Left hindlimb (tissue), 1 donor: ENCODE data around the gene TMEM132C.
"Not testable (repeated sequence)": the region's sequence is repeated elsewhere in the genome, so short reads cannot be mapped to it uniquely, and the experiment has no call there.

Experiments used
- DNase-seq: peaks from one replicate; pipeline ENCODE4 v3.0.0-alpha.2; 2018

TMEM132C gene

DNA sequence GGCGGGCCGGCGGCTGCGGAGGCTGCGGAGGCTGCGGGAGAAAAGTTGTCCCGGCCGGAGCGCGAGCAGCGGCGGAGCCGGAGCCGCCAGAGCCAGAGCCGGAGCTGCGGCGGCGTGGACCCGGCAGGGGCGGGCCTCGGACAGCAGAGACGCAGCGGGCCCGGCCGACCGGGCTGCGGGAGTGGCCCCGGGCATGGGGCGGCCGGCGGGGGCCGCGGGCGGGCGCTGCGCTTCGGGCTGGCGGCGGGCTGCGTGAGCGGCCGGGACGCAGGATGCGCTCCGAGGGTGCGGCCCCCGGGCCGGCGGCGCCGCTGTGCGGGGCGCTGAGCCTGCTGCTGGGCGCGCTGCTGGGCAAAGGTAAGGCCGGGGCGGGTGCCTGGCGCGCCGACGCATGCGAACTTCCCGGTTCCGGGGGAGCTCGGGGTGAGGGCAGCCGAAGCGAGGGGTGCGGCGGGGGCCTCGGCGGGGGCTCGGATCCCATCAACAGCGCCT is at the start of gene TMEM132C:
Gene TMEM132C, plus strand, starts transcription at position 40 of the 492 bp plus-strand sequence. Its CDS starts 233 bp downstream, at position 273.
- no peak for DNase-seq

DNA sequence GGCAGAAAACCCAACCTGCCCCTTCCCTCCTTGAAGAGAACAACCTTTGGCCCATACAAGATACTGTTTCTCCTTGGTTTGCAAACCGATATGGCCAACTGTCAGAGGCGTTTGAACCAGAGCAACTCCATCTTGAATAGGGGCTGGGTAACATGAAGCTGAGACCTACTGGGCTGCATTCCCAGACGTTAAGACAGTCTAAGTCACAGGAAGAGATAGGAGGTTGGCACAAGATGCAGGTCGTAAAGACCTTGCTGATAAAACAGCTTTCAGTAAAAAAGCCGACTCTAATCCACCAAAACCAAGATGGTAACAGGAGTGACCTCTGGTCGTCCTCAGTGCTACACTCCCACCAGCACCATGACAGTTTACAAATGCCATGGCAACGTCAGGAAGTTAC is 42.7 kb upstream of the TMEM132C start:
- DNase-seq: no peak

DNA sequence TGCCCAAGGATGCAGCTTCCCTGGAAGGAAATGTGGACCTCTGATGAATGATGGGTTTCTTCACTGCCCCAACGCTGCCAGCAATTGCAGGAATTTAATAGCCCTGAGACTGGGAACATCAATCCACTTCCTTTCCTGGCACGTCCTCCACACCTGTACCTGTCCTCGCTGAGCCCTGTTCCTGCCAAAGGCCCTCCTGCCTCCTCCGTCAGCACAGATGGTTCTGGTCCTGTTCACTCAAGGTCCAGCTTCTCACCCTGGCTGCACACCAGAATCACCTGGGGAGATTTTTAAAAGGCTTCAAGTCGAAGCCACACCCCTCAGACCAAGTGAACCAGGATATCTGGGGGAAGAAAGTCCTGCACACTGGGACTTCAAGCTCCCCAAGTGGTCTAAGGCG is 38.4 kb upstream of the TMEM132C start:
- no peak for DNase-seq

DNA sequence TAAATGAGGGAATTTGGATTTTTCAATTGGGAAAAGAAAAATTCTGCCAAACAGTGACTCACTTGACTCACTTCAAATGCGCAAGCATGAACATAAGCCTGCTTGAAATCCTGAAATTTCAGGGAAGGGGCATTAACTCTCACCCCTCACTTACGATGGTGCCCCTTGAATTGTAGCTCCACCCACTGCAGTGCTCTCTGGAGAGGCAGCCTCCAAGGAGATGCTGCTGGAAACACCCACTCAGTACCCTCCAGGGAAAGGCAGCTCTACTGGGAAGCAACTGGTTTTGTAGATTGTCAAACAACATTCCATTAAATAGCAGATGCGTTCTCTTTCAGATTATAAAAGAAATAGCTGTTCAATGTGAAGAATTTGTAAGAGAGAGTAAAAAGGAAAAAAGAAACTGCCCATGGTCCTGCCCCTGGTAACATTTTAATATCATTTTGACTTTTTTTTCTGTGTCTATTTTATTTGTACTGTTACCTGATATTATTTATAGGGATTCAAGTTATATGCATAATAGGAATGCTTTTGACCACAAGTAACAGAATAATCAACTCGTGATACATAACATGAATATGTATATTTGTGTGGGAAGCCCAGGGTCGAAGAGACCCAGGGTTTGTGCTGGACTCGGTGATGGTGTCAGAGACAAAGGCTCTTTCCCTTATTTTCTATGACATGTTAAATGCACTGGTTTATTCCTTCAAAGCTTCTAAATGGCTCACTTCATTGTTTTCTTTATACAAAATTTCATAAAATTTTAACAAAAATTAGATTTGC is 31.1 kb upstream of the TMEM132C start:
- DNase-seq: no peak

DNA sequence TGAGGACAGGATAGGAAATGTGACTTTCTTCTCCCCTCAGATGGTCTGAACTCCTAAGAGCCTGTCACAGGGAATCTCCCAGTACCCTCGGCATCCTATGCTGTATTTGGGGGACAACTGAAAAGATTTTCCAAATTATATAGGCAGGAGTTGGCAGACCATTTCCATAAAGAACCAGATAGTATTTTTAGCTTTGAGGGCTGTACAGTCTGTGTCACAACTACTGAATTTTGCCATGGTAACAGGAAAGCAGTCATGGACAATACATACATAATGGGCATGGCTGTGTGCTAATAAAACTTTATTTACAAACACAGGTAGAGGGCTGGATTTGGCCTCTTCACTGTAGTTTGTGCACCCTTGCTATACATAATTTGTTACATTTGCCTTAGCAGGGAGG is 30.4 kb upstream of the TMEM132C start:
- no peak for DNase-seq

DNA sequence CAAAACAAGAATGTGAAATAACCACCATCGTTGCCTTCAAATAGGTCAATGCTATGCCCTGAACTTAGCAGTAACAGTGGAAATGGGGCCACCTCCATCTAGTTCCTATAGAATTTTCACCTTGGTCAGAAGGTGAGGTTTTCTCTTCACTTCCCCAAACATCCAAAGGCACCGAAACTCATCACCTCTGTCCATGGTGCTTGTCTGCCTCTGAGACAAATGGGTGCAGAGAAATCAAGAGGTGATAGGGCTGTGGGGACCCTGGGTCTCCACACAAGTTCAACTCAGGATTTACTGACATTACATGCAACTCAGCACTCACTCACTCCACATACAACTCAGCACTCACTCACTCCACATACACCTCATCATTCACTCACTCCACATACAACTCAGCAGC is 26.2 kb upstream of the TMEM132C start:
- DNase-seq: no peak

DNA sequence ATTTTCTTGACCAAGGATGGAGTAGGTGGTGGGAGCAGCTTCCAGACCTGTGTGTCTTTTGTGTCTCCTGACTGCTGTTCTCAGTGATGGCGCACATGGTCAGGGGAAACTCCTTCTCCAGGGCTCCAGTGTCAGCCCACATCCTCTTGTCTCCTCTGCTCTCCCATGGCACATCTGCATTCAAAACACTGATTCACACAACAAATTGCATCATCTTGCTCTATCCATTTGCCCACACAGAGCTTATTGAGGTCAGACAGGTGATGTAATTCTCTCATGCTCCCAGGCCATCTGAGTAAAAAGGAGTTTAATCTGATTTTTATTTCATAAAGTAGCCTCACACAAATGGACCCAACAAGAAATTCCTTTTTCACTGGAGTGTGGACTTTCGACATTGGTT is 21.8 kb upstream of the TMEM132C start:
- no peak for DNase-seq

DNA sequence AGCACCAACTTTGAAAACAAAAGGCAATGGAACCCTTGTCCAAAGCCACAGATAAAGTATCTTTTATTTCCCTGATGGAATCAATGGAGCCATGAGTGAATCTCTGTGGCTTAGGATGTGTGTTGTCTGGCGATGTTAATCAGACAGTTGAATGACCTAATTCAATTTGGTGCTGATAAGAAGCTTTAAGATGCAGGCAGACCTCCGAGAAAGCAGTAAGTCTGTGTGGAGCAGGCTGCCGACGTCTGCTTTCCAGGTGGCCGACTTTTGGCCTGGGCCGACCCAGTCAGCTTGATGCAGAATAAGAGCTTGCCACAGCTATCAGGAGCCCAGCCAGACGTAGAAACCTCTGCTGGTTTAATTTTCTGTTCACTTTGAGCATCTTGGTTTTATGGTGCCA is 21.1 kb upstream of the TMEM132C start:
- no peak for DNase-seq

DNA sequence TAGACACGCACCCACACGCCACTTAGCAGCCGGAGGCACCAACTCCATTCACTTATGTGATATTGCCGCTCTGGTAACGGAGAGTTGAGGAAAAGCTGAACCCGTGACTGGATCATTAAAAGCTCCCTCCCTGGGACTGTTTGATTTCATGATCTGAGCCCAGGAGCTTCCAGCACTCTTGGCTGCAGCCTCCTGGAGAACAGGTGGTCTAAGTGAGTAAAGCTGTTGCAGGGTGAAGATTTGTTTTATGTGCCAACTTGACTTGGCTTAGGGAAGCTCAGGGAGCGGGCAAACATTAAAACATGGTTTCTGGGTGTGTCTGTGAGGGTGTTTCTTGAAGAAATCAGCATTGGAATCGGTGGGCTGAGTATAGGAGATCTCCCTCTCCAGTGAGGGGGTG is 16.9 kb upstream of the TMEM132C start:
- no peak for DNase-seq

DNA sequence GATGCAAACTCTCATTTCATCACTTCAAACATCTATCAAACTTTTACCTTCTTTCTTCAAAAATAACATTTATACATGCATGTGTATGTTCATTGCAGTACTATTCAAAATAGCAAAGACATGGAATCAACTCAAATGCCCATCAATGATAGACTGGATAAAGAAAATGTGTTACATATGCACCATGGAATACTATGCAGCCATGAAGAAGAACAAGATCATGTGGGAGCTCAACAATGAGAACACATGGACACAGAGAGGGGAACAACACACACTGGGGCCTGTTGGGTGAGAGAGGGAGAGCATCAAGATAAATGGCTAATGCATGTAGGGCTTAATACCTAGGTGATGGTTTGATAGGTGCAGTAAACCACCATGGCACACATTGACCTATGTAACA is 13.1 kb upstream of the TMEM132C start:
- not testable (repeated sequence) for DNase-seq

DNA sequence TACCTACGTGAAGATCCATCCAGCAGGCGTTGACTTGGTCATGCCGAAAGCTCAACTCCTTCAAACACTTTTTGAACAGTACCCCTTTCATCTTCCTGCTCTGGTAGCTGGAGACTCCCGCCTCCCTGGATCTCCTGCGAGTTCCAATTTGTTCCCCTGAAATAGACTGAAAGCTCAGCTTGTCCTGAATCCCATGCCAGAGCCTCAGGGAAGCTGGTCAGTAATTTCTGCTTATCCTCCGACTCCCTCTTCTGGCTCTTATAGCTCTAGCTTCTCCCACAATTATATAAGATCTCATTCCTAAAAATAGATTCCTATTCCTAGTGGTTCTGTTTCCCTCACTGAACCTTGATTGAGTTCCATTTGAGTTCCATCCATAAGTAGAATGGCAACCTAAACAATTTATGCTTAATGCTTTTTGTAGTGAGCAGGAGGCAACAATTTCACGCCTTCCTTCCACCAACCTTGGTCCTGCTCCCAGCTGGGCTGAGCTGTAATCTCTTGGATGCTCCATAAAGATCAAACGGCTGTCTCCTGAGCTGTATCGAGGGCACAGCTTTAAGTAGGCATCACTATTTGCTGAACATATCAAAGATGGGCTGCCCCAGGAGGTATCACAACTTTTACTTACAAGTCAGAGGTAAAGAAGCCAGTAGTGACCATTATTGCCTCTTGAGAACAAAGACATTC is 8.0 kb upstream of the TMEM132C start:
- DNase-seq: no peak

DNA sequence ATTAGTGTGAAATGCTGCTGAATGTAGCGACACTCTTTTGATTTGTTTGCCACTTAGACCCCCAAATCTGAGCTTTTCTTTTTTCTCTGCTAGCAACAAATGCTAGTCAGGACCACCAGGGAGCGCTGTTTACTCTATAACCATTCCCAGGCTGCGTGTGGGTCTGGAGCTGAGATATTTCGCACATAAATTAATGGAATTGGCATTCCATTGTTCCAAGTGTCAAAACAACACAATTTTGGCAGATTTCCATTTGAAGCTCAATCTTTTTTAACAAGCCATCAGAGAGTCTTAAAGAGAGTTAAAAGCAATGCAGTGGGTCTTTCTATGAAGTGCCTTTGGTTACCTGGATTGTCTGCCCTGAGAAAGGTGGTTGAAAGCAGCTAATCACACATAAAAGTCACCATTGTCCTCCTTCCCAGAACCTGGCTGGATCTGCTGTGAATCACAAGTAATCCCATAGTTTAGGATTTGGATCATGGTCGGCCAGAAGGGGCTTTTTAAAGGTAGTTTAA is 7.4 kb upstream of the TMEM132C start:
- DNase-seq: peak; percentile 40

DNA sequence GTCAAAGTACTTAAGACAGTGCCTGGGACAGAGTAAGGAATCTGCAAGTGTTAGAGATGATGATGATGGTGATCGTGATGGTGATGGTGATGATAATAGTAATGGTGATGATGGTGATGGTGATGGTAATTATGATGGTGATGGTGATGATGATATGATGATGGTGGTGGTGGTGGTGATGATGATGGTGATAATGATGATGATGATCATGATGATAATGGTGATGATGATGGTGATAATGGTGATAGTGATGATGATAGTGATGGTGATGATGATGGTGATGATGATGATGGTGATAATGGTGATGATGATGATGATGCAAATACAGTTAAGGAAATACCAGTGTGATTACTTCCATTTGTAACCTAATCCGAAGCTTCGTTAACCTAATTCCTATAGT is 5.2 kb upstream of the TMEM132C start:
- DNase-seq: no peak

DNA sequence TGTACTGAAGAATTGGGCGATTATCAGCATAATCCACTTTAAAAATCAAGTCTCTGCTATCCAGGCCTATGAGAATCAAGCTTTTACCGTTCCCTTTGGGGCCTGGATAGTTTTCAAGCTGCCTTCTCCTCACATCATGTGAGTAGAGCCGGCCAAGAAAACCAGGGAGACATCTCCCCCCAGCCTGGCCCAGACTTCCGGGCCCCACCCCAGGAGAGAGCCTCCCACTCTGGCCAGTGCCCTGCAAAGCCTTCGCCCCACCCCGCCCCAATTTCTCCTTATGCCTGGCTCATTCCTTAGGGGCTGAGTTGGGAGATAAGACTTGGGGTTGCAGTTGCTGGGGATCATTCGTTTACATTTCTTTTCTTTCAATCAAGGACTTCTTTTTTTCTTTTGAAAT is 1.4 kb upstream of the TMEM132C start:
- no peak for DNase-seq

DNA sequence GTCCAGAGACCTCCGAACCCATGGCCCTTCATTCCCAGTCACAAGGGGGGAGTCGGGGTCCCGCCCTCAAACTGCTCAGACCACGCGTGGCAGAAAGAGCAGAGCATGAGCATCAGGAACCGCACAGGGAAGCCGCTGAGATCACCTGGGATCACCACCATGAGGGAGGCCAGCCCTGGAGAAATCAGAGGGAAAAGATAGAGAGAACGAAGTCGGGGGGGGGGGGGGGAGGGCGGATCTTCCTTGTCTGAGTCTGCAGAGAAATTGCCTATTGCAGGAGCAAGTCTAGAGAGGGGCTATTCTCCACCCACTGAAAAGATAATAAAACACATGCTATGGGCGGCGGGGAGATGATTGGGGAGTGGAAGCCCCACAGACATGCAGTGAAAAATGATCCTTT is 884 bp upstream of the TMEM132C start:
- DNase-seq: no peak

DNA sequence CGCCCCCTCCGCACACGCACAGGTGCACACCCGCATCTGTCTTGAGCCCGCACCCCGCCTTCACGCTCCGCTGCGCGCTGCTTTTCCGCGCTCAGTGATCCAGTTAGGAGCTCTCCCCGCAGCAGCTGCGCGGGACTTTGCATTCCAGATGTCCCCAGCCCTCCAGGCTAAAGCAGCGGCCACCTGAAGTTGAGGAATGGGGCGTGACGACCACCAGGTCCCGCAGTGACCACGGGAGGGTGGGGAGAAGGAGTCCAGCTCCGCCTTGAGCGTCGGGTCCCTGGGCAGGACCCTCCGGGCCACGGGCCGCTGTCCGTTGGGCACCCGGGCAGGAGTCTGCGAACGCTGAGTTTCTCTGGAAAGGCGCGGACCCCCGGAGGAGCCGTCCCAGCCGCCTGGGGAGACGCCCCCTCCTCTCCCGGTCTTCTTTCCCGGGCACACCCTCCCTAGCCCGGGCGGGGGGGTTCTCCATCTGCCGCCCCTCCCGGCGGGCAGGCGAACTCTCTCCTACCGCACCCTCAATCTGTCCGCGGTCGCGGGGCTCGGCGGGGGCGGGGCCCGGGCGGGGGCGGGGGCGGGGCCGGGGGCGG is 334 bp upstream of the TMEM132C start:
- DNase-seq: peak; percentile 41

DNA sequence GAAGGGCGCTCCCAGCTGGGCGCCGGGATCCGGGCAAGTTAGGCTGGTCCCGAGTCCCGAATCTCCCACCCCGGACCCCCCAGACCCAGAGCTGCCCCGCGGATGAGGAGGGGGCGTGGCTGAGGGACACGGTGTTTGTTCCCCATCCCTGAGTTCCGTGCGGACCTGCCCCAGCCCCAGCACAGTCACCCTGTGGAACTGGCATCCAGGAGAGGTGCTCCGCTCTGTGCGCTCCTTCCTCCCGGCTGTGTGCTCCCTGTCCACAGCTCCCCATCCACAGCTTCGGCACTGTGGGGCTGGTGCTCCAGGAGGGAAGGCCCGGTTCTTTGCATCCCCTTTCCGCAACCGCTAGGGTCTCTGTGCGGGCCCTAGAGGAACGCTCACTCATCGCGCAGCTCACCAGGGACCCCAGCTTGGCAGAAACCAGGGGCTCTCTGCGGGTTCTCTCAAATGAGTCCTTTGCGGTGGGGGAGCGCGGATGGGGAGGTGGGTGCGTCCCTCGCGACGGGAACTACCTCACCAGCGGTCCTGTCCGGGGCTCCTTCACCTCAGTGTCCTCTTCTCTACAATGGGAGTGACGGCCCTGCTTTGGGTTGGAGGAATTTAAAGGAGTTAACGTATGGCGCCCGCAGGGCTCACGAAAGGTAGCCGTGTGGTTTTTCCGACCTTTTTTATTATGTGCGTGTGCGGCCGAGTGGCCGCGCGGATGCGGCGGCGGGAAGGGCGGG is 845 bp downstream of the TMEM132C start:
- no peak for DNase-seq

DNA sequence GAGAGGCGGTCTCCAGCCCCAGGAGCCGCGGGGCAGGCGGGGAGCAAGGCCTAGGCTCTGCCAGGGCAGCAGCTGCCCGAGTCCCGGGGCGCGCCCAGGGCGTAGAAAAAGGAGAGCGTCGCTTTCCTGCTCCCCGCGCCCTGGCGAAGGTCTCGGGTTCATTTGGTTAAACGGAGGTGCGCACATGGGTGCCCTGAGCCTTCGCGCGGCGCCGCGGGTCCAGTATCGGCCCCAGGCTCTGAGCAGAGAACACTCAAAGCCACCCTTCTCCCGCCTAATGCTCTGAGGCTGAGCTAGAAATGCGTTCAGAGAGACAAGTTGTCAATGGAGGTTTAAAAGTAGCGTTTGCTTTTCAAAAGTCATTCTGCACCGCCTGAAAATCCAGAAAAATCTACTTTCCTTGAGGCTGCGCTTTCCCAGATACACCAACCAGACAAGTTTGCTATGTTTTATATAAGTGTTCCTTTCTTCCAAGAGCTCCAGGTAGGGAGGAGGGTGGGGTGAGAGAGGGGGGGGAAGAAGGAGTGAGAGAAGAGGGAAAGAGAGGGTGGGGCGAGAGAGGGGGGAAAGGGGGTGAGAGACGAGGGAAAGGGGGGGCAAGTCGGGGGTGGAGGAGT is 1.5 kb downstream of the TMEM132C start:
- DNase-seq: no peak

DNA sequence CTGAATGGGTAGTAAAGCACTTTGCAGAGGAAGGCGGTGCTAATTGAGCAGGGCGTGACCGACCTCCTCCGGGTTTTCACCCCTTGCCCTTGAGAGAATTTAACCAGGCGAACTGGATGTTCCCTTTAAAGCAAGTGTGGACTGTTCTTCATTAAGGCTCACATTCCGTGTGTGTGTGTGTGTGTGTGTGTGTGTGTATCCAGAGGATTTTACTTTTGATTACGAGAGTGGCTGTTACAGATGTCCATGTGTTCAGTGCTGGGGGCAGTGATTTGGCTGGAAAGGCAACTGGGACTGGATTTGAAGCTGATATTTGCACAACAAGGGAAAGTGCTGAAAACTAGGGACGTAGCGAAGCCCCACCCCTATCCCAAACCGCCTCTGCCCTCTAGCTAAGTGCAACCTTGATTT is 2.2 kb downstream of the TMEM132C start:
- no peak for DNase-seq

DNA sequence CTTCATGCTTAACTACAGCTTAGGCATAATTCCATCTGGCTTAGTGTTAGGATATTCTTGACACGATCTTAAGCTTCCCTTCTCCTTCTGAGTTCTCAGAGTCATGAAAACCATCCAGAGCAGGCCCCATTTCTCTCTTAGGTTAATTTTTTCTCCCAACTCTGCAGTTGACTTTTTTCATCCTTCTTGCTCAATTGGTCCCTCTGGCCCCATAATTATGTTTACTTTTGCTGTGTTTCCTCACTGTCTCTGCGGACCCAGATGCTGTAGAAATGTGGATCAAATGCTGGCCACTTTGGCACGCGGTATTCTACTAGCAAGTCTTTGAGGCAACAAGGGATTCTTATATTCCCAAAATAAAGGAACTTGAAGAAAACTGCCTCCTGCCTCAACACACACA is 9.5 kb downstream of the TMEM132C start:
- no peak for DNase-seq

DNA sequence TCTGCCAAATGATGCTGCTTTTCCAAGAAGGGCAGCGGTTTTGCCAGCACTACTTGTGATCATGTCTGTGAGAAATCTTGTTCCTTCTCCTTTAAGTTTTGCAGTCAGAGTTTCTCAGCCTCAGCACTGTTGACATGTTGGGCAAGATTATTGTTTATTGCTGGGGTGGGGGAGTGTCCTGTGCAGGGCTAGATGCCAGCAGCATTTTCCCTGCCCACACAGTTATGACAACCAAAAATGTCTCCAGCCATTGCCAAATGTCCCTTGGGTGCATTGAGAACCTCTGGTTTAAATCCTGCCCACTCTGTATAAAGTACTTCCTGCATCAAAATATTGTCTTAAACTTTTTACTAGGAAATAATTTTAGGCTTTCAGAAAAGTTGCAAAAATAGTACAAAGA is 20.0 kb downstream of the TMEM132C start:
- no peak for DNase-seq

DNA sequence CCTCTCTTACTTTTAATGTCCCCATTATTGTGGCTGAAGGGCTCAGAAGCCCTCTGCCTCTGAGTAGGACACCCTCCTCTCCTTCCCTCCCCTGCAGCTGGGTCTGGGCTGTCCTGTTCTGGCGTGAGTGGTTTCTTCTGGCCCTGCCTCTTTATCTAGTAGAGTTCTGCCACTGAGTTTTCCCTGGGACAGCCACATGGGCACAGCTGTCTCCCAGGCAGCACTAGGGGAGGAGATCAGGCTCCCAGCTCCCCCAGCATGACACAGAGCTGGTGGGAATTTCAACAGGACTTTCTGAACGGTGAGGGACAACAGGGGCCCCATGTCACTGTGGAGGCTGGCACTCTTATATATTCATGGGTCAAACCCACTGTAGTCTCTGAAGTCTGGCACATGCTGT is 21.4 kb downstream of the TMEM132C start:
- no peak for DNase-seq

DNA sequence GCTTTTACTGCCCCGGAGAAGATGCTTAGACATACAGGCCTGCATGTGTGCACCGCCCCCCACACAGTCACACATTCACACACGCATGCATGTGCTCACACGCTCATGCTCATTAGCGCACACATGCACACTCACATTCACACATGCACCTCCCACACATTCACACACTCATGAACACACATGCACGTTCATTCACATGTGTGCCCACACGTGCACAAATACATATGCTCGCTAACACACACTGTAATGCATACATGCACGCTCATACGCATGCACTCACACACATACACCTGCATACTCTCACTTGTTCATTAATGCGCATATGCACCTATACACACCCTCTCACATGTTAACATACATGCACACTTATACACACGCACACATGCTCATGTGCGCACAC is 21.9 kb downstream of the TMEM132C start:
- DNase-seq: no peak
